Retinal pigment epithelial cell (primary cell): ENCODE results near the gene DHDH.

Experiments
- DNase-seq: peaks from one replicate; pipeline ENCODE4 v3.0.0-alpha.2; 2010; ENCODE audit warnings: low read depth
- H3K4me3 ChIP-seq: 2 replicates; pipeline ENCODE4 v1.5.1; 2011; ENCODE audit warnings: mild to moderate bottlenecking, low read length, control low read depth, moderate library complexity
- TF ChIP-seq, protein P1 (sequence below): conservative IDR thresholded peaks from 2 replicates; pipeline ENCODE4 v1.5.1; 2011; ENCODE audit warnings: low read depth, low read length, control low read depth, inconsistent platforms

The DHDH gene

DNA sequence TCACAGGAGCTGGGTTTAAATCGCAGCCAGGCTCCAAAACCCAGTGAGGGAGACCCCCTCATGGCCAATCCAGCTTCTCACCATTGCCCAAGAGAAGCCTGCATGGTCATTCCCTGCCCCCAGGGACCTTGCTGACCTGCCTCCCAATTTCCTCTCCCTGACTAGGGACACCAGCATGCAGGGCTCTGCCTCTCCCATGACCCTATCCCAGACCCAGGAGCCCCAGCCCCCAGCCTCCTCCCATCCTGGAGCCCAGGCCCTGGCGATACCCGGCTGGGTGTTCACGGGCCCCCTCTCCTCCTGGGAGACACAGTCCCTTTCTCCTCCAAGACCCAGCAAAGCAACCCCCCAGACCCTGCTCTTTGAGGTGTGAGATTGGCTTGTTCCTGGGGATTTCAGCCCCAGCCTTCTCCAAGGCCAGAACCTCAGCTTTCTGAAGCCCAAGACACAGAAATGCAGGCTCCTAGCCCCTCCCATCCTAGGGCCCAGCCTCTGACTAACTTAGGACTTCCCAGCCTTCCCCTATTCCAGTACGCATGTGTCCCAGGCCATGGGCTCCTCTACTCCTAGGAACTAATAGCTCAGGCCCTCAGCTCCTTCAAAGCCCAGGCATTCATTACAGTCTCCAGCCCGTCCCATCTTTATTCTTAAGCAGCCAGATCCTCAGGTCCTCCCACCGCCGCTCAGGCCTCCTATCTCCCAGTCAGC is 58.5 kb downstream of the DHDH start:
- peak; percentile 41 for DNase-seq
- H3K4me3 ChIP-seq = peak overlapping the region; percentile 66
- TF ChIP-seq, protein P1, sequence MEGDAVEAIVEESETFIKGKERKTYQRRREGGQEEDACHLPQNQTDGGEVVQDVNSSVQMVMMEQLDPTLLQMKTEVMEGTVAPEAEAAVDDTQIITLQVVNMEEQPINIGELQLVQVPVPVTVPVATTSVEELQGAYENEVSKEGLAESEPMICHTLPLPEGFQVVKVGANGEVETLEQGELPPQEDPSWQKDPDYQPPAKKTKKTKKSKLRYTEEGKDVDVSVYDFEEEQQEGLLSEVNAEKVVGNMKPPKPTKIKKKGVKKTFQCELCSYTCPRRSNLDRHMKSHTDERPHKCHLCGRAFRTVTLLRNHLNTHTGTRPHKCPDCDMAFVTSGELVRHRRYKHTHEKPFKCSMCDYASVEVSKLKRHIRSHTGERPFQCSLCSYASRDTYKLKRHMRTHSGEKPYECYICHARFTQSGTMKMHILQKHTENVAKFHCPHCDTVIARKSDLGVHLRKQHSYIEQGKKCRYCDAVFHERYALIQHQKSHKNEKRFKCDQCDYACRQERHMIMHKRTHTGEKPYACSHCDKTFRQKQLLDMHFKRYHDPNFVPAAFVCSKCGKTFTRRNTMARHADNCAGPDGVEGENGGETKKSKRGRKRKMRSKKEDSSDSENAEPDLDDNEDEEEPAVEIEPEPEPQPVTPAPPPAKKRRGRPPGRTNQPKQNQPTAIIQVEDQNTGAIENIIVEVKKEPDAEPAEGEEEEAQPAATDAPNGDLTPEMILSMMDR = no peak

DNA sequence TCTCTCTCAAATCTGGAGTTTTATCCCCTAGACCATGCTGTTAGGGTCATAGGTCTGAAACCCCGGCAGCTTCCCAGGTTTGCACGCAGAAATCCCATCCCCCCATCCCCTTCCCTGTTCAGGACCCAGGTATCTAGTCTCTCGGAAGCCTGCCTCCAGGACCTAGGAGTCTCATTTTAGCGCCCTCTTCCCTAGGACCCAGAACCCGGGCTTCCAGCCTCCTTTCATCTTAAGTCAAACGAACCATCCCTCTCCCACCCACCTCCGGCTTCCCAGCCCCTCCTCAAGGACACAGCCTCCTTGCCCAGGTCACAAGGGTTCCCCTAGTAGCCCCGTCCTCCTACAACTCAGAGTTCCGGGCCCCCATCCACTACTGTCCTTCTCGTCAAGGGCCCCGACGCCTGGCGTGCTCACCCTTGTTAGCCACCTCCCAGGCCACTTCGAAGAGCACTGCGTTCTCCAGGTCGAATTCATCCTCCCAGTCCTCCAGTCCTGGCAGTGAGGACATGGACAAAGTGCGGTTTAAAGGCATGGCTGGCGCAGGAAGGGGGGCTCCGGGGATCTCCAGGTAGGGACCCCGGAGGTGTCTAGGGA is 59.2 kb downstream of the DHDH start:
- no peak for DNase-seq

DNA sequence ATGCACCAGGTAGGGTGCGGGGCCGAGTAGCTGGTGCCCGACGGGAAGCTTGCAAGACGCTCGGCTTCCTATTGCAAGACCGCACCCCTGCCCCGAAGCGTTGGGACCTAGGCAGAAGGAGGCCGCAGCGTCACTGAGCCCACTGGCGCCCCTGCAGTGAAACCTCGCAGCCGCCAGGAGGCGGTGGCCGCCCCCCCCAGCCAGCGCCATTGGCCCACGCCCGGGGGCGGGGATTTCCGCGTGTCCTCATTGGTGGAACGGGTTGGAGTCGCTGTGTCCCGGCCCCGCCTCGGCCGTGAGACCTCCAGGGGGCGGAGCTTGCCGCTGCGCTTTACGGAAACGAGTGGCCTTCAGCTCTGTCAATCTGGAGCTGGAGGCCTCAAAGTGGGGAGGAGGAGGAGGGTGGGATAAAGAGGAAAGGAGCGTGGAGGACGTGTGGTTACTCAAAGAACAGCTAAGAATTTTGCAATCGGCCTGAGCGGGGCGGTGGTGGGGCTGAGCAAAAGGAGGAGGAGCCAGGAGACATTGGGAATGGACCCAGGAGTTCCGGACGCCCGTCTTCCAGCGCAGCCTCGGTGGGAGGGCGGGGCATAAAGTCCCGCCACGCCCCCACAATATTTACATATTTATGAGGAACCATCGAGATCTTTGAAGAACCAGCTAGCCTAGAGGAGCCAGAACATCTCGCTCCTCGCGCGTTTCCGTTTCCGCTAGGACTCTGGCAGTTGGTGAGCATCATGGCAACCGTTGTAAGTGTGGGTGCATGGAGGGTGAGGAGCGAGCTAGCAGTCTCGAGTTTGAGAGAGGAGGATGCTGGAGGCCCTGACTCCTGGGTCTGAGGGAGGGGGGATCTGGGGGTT is 59.9 kb downstream of the DHDH start, which contains the start of the genes GYS1 and RUVBL2:
TSS of gene GYS1 (minus strand) at position 135 of the 860 bp plus-strand sequence. CDS start 197 bp downstream, outside the sequence.
TSS of gene RUVBL2 (plus strand) at position 713 of the 860 bp plus-strand sequence. CDS start at position 738, 25 bp downstream.
- DNase-seq = peak; percentile 97
- H3K4me3 ChIP-seq = peak within 1 kb of the TSS; percentile 93
- TF ChIP-seq, protein P1 = peak; percentile 84

More for the DNA sequence above, 59.2 kb downstream of the DHDH start:
- H3K4me3 ChIP-seq = peak overlapping the region; percentile 66
- TF ChIP-seq, protein P1 = no peak

DNA sequence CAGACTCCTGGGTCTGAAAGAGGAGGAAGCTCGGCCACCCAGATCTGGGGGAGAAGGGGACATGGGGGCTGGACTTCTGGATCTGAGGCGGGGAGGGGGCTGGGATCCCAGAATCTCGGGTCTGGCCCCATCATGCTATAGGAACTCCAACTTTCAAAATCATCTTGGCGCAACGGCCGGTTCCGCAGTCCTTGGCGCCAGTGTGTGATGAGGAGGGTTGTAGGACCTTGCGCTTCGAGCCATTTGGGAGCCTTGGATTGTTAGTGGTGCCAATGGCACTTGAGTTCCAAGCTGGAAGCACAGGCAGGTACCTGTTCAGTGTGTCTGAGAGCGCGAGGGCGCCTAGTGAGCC is 60.5 kb downstream of the DHDH start:
- TF ChIP-seq, protein P1 = no peak
- no peak for DNase-seq
- peak overlapping the region; percentile 93 for H3K4me3 ChIP-seq
